T-helper 1 cell (primary cell): ENCODE data around the gene TNK1.

Experiments
- DNase-seq, 5 donors: peaks; one replicate each; pipeline ENCODE4 v3.0.0-alpha.2; 2012 to 2020

TNK1 gene

GRCh38 chr17:7413346-7413985 is 32.6 kb downstream of the TNK1 start:
- no peak for DNase-seq

GRCh38 chr17:7414837-7415236 is 33.9 kb downstream of the TNK1 start:
- DNase-seq, result no peak

- DNase-seq, result no peak
Observed at GRCh38 chr17:7415784-7416183, 34.9 kb downstream of the TNK1 start.

- no peak for DNase-seq
Observed at GRCh38 chr17:7416323-7416722, 35.4 kb downstream of the TNK1 start.

GRCh38 chr17:7417056-7417655 is 36.3 kb downstream of the TNK1 start:
- DNase-seq, result no peak

GRCh38 chr17:7418472-7419152 is 37.7 kb downstream of the TNK1 start:
- no peak for DNase-seq

GRCh38 chr17:7419819-7420610 is 39.1 kb downstream of the TNK1 start, which contains the start of gene SPEM1:
TSS of gene SPEM1 (plus strand) at chr17:7420324. CDS start at chr17:7420385, 61 bp downstream.
- no peak for DNase-seq

- DNase-seq, result no peak
Observed at GRCh38 chr17:7421186-7421585, 40.3 kb downstream of the TNK1 start.

GRCh38 chr17:7423679-7424078 is 42.8 kb downstream of the TNK1 start:
- no peak for DNase-seq

GRCh38 chr17:7425316-7425715 is 44.4 kb downstream of the TNK1 start, which contains the start of gene SPEM2:
TSS of gene SPEM2 (plus strand) at chr17:7425616. CDS start at chr17:7425689, 73 bp downstream.
- DNase-seq, result no peak

GRCh38 chr17:7425756-7426155 is 44.9 kb downstream of the TNK1 start:
- DNase-seq, result no peak

- DNase-seq, result no peak
Observed at GRCh38 chr17:7426203-7426863, 45.4 kb downstream of the TNK1 start.

- no peak for DNase-seq
Observed at GRCh38 chr17:7426896-7427489, 46.1 kb downstream of the TNK1 start.

- no peak for DNase-seq
Observed at GRCh38 chr17:7427549-7427948, 46.7 kb downstream of the TNK1 start.

GRCh38 chr17:7428557-7428956 is 47.7 kb downstream of the TNK1 start, which contains the start of gene SPEM3:
TSS of gene SPEM3 (plus strand) at chr17:7428857. CDS start at chr17:7428903, 46 bp downstream.
- DNase-seq, result no peak

GRCh38 chr17:7429722-7430121 is 48.8 kb downstream of the TNK1 start:
- DNase-seq, result no peak

GRCh38 chr17:7431231-7431630 is 50.3 kb downstream of the TNK1 start:
- DNase-seq, result no peak

- DNase-seq, result no peak
Observed at GRCh38 chr17:7432296-7432695, 51.4 kb downstream of the TNK1 start.

GRCh38 chr17:7435676-7436555 is 55.0 kb downstream of the TNK1 start:
- peak in 4 of 5 donors; percentile 41 to 74 (median 48) for DNase-seq

GRCh38 chr17:7436556-7437368 is 55.9 kb downstream of the TNK1 start:
- DNase-seq, result peak; percentile 58 to 87 (median 71)
